Stimulated activated CD4-positive, alpha-beta T cell treated with anti-CD3 and anti-CD28 coated beads, Interleukin-2, amount 100 ng/mL, for 48 hours (primary cell): ENCODE measurements around the gene BBS9.
"Not testable (repeated sequence)": the region's sequence is repeated elsewhere in the genome, so short reads cannot be mapped to it uniquely, and the experiment has no call there.

Experiments
- DNase-seq, 2 donors: peaks; one replicate each; pipeline ENCODE4 v3.0.0-alpha.2; 2020

Gene BBS9

DNA sequence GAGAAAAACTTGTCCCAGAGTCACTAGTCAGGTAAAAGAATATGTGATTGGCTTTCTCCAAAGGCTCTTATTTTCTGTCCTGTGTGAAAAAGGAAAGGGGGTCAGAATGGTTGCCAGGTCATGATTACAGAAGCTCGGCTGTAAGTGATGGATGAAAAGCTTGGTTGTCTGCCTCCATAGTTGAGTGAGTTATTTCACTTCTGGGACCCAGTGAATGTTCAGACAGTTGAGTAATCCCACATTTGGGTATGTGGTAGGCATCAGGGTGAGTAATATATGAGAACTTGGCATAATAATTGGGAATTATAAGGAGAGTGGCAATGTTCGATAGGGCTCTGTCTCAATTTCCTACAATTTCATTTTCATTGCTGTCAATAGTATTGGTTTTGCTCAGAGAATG lies 72.5 kb downstream of the BBS9 start:
- no peak for DNase-seq

DNA sequence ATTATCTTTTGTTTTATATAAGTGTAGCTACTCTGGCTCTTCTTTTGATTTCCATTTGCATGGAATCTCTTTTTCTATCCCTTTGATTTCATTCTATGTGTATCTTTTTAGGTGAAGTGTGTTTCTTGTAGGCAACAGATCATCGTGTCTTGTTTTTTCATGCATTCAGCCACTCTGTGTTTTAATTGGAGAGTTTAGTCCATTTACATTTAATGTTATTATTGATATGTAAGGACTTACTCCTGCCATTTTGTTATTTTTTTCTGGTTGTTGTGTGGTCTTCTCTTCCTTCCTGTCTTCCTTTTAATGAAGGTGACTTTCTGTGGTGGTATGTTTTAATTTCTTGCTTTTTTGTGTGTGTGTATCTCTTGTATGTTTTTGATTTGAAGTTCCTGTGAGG lies 81.6 kb downstream of the BBS9 start:
- DNase-seq = no peak

DNA sequence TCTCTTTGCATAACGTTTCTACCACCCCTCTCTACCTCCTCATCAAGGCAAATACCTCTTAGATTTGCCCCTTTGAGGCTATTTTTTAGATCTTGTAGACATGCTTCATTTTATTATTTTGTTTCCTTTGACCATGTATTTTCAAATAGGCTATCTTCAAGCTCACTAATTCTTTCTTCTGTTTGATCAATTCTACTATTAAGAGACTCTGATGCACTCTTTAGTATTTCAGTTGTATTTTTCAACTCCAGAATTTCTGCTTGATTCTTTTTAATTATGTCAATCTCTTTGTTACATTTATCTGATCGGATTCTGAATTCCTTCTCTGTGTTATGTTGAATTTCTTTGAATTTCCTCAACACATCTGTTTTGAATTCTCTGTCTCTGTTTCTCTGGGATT lies 82.8 kb downstream of the BBS9 start:
- no peak for DNase-seq

DNA sequence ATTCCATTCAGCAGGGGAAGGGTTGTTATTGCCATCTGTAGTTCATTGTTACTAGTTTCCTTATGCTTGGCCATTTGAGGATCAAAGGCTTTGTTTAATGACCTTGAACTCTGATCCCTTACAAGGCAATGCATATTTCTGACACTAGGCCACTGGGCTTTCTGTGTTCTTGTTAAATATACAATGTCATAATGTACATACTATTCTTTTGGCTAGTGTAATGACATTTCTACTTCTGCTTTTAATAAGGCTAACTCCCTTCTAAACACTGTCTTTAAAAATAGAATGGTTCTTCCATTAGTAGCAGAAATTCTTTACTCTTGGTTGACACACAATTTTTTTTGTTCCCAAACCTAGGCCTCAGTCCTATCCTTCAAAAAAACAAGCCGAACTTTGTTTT lies 86.6 kb downstream of the BBS9 start:
- DNase-seq = no peak

DNA sequence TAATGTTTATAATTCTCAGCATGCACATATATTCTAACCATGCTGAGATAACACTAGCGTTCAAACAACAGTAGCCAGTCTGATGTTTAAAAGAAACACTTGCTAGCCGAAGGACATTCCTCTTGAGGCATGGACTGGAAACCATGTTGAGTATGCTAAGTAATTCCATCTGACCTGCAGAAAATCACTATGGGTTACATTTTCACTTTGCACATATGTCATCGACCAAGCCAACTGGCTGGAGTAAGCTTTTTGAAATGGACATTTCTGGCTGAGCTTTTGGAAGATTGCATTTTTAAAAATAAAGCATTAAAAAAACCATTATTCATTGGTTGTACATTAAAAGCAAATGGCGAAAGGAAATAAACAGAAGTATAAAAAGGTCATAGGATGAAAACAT lies 88.2 kb downstream of the BBS9 start:
- no peak for DNase-seq

DNA sequence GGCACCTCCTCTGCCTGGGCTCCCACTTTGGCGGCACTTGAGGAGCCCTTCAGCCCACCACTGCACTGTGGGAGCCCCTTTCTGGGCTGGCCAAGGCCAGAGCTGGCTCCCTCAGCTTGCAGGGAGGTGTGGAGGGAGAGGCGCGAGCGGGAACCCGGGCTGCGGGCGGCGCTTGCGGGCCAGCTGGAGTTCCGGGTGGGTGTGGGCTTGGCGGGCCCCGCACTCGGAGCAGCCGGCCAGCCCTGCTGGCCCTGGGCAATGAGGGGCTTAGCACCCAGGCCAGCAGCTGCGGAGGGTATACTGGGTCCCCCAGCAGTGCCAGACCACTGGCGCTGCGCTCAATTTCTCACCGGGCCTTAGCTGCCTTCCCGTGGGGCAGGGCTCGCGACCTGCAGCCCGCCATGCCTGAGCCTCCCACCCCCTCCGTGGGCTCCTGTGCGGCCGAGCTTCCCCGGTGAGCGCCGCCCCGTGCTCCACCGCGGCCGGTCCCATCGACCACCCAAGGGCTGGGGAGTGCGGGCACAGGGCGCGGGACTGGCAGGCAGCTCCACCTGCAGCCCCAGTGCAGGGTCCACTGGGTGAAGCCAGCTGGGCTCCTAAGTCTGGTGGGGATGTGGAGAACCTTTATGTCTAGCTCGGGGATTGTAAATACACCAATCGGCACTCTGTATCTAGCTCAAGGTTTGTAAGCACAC lies 89.6 kb downstream of the BBS9 start:
- not testable (repeated sequence) for DNase-seq

DNA sequence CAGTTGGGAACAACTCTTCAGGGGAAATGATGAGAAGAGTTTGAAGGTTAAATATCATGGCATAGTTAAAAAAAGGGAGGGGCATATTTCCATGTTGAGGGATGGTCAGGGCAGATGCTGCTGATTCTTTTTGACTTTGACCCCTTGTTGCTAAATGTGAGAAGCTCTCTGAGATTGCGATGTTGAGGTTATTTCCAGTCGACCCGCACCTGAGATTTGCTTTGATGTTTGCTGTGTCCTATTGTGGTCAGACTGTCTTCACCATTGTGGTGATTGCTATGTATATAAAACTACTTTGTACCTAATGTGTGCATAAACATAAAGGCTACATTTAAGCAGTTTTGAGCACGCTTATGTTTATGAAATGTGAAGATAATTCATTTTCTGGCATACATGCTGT lies 90.9 kb downstream of the BBS9 start:
- DNase-seq = no peak

DNA sequence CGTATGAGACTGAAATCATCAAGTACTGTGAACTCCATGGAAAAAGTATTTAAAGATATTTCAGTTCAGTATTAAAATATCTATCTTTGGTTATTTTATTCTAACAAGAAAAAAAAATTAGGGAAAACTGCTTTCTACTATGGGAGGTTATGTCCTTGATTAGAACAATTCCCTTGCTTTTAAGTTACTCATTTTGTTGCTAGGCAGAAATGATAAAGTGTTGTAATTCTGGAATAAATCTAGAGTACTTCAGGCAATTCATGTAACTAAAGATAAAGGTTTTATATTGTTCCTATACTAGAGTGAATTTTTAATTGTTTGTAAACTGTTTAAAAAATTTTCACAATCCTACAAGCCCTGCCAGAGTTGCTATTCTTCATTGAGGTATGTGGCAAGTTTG lies 92.0 kb downstream of the BBS9 start:
- DNase-seq = no peak

DNA sequence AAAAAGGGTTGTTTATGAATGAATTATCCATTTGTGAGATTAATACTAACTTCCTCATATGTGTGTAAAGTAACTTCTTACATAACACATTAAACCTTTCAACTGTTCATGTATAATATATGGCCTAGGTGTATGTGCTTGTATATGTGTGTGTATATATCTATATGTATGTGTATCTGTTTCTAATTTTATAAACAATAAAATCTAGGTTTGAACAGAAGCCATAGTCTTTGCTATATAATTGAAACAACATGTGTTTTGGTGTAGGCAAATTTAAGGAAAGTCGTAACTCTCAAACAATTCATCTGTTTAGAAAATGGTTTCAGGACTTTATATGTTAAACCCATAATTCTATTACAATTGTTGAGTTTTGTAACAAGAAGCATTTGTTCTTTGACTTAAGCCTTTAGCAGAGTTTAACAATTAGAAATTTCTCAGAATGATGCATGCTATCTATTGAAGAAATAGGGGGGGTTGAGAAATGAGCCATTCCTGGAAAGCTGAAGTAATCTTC lies 103.3 kb downstream of the BBS9 start:
- DNase-seq = no peak

DNA sequence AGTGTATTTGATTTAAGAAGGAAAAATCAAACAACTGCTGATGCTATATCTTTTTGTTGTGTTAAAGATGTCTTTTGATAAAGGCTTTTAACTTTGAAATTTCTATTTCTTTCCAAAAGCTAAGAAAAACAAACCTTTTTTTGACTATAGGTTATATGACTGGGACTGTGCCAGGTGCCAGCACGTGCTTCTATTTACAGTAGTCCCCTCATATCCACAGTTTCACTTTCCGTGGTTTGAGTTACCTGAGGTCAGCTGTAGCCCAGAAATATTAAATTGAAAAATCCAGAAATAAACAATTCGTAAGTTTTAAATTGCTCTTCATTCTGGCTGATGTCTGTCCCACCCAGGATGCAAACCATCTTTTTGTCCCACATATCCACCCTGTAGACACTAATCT lies 104.3 kb downstream of the BBS9 start:
- DNase-seq = no peak

DNA sequence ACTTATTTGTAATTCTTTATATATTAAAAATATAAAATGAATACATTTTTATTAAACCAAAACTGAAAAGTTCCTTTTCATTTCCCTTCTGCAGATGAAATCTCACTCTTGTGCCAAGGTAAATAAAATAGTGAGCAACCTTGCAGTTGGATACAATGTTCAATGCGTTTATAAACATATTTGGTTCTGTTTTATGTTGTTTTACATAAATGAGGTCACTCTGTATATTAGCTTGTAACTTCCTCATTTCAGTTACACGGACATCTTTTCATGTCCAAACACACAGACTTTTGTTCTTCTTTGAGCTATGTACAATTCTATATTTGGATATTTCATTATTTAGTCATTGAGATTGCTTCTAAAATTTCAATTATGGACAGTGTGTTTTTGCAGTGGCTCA lies 107.7 kb downstream of the BBS9 start:
- DNase-seq = no peak

DNA sequence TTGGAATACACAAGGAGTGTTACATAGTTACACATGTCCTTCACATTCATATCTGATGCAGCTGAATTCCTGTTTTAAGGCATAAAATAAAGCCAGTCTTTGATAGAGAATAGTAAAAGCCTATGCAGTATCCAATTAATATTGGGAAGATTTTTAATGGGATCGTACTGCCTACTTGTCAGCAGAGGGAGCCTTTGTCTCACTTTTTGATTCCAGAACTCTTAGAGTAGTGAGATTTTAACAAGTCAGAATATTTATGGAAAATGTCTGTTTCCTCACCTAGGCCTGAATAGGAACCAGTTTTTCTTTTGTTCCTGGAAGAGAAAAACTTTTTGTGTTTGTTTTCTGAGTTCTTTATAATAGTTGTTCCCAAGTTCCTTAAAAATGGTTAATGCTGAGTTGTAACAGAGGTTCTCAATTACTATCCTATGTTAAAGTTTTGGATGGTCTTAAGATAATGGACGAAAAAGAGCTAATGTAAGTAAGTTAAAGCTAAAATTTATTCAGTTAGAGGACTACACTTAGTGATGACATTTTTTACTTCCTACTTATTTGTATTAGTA lies 114.0 kb downstream of the BBS9 start:
- DNase-seq = no peak

DNA sequence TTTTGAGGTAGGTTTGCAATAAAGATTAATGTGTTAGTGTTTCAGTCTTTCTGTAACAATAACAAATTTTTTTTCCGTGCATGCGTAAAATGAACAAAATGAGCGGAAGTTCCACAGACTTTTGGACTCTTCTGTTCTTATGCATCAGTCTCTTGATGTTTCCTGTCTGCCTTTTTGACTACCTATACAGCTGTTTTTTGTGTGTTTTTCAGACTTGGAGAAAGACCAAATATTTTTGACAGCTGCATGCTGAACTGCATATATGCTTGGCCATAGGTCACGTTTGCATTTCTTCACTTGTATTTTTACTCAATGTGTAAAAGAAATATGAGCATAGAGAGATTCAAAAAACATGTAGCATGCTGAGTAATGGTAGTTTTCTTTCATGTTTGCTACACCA lies 119.3 kb downstream of the BBS9 start:
- DNase-seq = no peak

DNA sequence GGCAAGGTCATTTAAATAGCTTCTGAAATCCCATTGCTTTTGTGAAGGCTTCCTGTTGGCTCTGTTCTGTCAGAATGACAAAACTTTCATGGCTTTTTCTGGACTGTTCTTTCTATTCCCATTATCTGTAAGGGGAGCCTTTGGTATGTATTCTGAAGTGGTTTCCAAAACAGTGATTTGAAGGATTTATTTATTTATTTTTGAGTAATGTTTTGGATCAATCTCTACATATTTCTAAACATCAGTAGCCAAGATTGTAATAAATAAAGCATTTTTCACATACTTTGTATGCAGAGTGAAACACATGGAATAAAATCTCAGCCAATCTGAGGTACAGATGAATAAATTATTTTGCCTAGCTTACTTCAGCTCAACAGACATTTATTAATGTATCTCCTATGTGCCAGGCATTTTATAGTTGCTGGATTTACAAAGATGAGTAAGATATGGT lies 121.1 kb downstream of the BBS9 start:
- DNase-seq = no peak

DNA sequence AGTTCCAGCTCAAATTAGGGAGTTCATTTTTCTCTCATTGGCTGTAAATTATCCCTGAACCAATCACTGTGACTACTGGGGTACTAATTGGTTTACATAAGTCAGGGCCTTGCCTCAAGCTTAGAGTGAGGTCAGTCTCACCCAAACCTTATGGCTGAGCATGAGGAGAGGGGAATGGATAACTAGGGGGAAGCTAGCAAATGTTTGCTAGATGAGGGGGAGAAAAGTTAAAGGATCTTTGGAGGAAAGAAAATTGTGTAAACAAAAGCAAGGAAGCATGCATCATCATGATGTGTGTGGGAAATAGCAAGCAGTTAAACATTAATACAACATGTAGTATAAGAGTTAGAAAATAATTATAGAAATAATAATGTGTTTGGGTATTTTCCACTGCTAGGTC lies 121.9 kb downstream of the BBS9 start:
- DNase-seq = no peak

DNA sequence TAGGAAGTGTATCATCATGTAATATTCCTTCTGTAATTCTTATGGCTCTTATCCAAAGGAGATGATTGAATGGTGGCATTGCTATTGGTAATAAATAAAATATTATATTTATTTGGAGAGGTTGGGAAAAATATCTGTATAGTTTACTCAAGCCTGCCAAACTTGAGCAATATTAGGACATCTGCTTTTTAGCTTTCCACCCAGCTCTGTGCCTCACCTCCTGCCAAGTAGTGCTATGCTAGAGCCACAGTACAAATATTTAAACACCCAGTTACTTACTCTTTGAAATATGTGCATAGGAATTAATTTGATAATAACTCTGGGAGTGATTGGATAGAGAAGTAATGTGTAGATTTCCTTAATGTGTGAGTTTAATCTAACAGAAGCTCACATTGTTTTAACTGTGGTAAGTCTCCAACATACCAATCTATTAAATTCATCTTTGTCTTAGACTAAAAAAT lies 129.2 kb downstream of the BBS9 start:
- no peak for DNase-seq

DNA sequence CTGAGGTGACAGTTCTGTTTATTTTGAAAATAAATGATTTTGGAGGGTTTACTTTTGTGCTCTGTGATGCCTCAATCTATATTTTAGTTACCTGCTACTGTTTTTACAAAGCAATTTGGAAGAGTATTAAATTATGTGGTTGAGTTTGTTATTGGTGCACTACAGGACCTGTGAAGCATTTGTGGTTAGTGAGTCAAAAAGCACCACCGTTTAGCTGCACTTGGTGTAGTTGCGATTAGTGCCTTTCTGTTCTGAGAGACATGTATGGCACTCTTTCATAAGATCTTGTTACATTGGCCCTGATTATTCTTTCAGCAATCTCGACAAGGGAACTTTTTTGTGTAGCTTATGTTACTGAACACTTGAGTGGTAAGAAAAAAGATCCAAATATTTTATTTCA lies 132.2 kb downstream of the BBS9 start:
- no peak for DNase-seq

DNA sequence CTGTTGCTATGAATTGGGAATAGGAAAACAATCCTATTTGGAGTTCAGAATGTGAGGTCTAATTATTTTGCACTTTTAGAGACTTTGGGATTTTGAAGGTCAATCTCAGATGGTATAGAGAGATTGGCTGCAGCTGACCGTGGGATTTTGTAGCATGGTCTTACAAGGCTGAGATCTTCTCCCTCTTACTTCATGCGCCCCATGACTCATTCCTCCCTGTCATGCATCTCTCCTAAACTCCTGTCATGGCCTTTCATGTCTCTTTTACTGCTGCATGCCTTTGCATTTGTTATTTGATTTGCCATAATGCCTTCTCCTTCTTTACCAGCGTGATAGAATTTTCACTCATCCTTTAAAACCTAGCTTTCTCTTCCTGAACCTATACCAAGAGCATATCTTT lies 133.1 kb downstream of the BBS9 start:
- no peak for DNase-seq

DNA sequence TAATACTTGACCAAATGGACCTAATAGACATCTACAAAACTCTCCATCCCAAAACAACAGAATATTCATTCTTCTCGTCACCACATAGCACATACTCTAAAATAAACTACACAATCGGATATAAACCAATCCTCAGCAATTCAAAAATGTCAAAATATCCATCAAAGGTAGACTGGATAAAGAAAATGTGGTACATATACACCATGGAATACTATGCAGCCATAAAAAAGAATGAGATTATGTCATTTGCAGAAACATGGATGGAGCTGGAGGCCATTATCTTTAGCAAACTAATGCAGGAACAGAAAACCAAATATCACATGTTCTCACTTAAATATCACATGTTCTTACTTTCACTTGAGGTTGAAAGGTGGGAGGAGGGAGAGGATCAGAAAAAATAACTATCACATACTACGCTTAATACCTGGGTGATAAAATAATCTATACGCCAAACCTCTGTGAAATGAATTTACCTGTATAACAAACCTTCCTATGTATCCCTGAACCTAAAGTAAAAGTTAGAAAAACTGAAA lies 142.5 kb downstream of the BBS9 start:
- DNase-seq = not testable (repeated sequence)

DNA sequence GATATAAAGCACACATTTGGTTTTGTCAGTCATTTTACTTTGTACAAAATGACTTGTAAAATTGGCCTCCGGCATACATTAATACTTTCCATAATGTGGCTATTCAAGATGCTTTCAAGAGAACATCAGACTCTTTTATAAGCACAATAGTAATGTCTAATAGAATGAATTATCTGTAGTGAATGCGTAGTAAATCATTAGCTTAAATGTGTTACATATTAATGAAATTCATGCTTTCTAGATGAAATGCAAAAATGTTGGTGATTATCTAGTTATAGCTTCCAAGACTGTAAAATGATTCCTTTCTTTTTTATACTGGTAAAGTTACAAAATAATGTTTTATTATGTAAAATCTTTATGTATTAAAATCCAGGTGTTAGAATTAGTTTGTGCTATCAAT lies 144.0 kb downstream of the BBS9 start:
- DNase-seq = no peak

DNA sequence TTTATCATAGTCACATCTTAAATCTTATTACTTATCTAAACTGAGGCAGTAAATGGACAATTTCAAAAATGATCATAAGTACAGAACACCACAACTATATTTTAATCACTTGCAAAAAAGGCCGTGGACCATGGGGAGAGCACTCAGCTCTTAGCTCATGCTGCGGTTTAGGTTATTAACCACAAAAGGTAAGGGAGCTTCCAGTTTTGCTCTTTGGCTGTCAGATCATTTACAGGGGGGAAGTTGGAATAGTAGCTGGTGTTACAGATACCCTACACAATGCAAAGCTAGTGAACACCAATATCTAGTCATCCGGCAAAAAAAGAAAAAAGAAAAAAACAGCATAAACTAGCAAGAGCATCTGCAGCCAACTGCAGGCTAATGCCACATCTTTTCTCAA lies 147.0 kb downstream of the BBS9 start:
- no peak for DNase-seq

DNA sequence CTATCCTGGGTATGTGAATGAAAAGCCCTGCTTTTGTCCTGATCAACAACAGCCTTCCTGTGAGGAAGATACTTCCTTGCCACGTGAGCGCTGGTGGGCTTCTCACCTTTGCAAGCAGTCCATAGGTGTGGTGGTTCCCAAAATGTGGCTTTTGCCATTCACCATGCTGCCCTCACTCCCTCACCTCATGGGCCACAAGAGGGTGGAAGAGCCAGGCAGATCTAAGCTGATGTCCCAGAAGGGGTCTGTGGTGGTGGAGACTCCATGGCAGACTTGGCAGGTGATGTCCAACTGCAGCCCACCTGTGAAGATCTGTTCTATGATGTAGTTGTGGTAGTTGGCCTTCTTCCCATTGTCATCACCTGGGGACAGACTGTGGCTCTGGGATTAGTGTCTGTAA lies 147.4 kb downstream of the BBS9 start:
- DNase-seq = no peak

DNA sequence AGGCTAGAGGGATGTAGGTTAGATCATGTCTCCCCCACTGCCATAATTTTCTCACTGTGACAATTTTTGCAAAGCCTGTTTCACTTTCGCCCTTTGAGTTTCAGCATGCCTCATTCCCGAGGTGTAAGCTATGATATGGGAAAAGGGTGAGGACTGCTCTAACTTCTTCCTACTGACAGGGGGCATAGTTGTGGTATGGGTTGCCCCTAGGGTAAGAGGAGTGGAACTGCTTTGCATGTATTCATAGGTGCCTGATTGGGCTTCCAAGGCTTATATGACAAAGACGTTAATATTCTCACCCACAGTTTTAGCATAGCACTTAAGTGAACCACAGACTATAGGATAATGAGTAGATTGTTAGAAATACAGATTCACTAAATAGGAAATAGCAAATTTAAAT lies 148.7 kb downstream of the BBS9 start:
- DNase-seq = no peak

DNA sequence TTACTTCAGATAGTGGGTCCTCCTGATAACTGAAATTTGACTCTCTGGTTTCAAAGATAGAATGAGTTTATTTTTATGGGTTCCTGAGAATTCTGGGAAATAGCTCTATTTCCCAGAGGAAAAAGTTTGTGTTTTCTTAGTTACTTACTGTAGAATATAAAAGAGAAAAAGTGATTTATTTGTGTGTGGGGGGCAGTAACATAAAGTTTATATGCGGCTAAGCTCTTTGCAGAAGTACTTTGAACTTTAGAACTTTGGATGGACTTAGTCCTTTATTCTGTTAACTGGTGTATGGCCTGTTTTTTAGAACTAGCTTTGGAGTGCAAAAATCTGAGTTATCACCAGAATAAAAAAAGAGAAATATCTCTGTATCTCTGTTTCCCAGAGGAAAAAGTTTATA lies 157.1 kb downstream of the BBS9 start:
- no peak for DNase-seq

DNA sequence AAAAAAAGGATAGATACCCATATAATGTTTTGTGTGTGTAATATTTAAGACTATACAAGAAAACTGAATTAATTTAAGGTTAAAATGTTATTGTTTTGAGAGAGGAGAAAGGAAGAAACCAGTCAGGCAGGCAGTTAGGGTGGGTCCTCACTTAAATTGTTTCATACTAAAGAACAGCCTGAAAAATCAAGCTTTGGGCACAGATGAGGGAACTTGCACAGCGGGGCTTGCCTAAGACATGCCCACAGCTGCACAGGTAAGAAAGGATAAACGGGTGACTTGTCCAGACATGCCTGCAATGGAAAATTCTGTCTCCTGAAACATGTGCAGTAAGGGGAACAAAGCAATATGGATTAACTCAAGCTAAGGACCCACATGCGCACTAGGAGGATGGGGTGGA lies 158.4 kb downstream of the BBS9 start:
- no peak for DNase-seq
